Calu3 (cell line): Measurements from ENCODE around the gene CLDND2. TPM values are rescaled to one million over a fixed set of nuclear protein-coding genes. Genes with fewer than 3 reads are reported as not detected.
"Not testable (repeated sequence)": the region's sequence is repeated elsewhere in the genome, so short reads cannot be mapped to it uniquely, and the experiment has no call there.

Experiments
- Bru-seq: library from RNA; stranded (reverse); fragments of 400-500 nt; gene quantifications from one replicate; lab custom pipeline; 2021; lab: Mats Ljungman, UMichigan
- BruChase-seq, 2 experiments: library from RNA; stranded (reverse); fragments of 400-500 nt; gene quantifications; one replicate each; lab custom pipeline; 2021; lab: Mats Ljungman, UMichigan
- BruUV-seq: library from RNA; stranded (reverse); fragments of 400-500 nt; replicated peaks from 2 replicates; lab custom pipeline; 2021; lab: Mats Ljungman, UMichigan
- CTCF ChIA-PET: fragments of 300-600 bp; sonication (Branson Sonifier 250); formaldehyde crosslinking; loops from one replicate; lab custom pipeline; 2022; ENCODE audit warnings: antibody characterized with exemption; lab: Charles Lee
- DNase-seq: peaks from one replicate; pipeline ENCODE4 v3.0.0; 2022
- H3K27ac Mint-ChIP-seq: one replicate; pipeline ENCODE4 v1.8.0; 2022; ENCODE audit warnings: mixed read lengths; ENCODE audit not compliant: unreplicated experiment
- H3K27me3 Mint-ChIP-seq: one replicate; pipeline ENCODE4 v1.8.0; 2022; ENCODE audit warnings: mixed read lengths; ENCODE audit not compliant: unreplicated experiment
- H3K36me3 Mint-ChIP-seq: one replicate; pipeline ENCODE4 v1.8.0; 2022; ENCODE audit warnings: mild to moderate bottlenecking, moderate library complexity, mixed read lengths; ENCODE audit not compliant: insufficient read depth, unreplicated experiment
- H3K4me1 Mint-ChIP-seq: one replicate; pipeline ENCODE4 v1.8.0; 2022; ENCODE audit warnings: mild to moderate bottlenecking, low read depth, mixed read lengths; ENCODE audit not compliant: unreplicated experiment
- H3K4me3 Mint-ChIP-seq: one replicate; pipeline ENCODE4 v1.8.0; 2022; ENCODE audit warnings: mild to moderate bottlenecking, low read depth, moderate library complexity, mixed read lengths; ENCODE audit not compliant: unreplicated experiment
- H3K9me3 Mint-ChIP-seq: one replicate; pipeline ENCODE4 v1.8.0; 2022; ENCODE audit warnings: low read depth, mixed read lengths; ENCODE audit not compliant: unreplicated experiment
- CTCF ChIP-seq: fragments of 200-600 bp; IDR thresholded peaks from one replicate; pipeline ENCODE4 v1.8.0; 2022; ENCODE audit warnings: antibody characterized with exemption; ENCODE audit not compliant: unreplicated experiment
- intact Hi-C: fragments of 100-400 bp; cut with micrococcal nuclease; formaldehyde crosslinking; loops from one replicate; pipeline ENCODE4 v1.10.0; 2022; ENCODE audit not compliant: unreplicated experiment
- long read RNA-seq: library from polyadenylated mRNA; stranded (forward); transcript quantifications from one replicate; pipeline ENCODE4 v2.0.0, GENCODE V29; 2022
- total RNA-seq: library from RNA; stranded (reverse); gene quantifications from 2 replicates; pipeline ENCODE4 v1.2.3, GENCODE V29; 2022

The CLDND2 gene
- total RNA-seq (1.1 and 1.2 TPM in 2 replicates), Bru-seq, nascent RNA (percentile 22 among the genes with signal in this experiment), BruChase-seq, experiment 1, labeled RNA remaining after a 6-hour chase (percentile 40 among the genes with signal in this experiment), BruChase-seq, experiment 2, labeled RNA remaining after a 2-hour chase (percentile 13 among the genes with signal in this experiment)
- long read RNA-seq, partial matches to known transcripts, result 0 of 2 reads
- long read RNA-seq, other reads (novel, unspliced or antisense), result 2 of 2 reads

GRCh38 chr19:51368366-51369282 lies at the start of gene CLDND2:
CLDND2 (minus strand) TSS chr19:51369003; CDS start chr19:51368577, 426 bp downstream.
- CTCF ChIA-PET, result interaction anchor here (1.3 to 1.7 kb wide), 2 partner anchors 29 to 320 kb away, joined by 6 to 17 read pairs; no protein-coding TSS in a partner anchor
- intact Hi-C loops, result no loop called here
- Mint-ChIP-seq H3K27me3 (peaks cover 40% of the 10 kb centered on the region), H3K9me3 (no peaks in the 10 kb centered on the region), H3K36me3 (peaks cover 49% of the 10 kb centered on the region), H3K4me3 (peak within 1 kb of the TSS; percentile 80), H3K4me1 (peaks cover 12% of the 10 kb centered on the region), H3K27ac (peak within 1 kb of the TSS; percentile 93)
- no peak for TF ChIP-seq CTCF
- BruUV-seq, result no TSS peak
- no peak for DNase-seq

- CTCF ChIA-PET, result no interaction called here
- H3K9me3 Mint-ChIP-seq, result no peaks in the 10 kb centered on the region
- BruUV-seq, result no TSS peak
- H3K4me3 Mint-ChIP-seq, result no peak overlapping the region
- intact Hi-C loops, result no loop called here
- no peaks in the 10 kb centered on the region for H3K4me1 Mint-ChIP-seq
- TF ChIP-seq CTCF, result no peak
- H3K27me3 Mint-ChIP-seq, result peaks cover 99% of the 10 kb centered on the region
- no peaks in the 10 kb centered on the region for H3K36me3 Mint-ChIP-seq
- DNase-seq, result no peak
- H3K27ac Mint-ChIP-seq, result no peak overlapping the region
Observed at GRCh38 chr19:51417810-51418157, 49.0 kb upstream of the CLDND2 start.

GRCh38 chr19:51417107-51417809 lies 48.5 kb upstream of the CLDND2 start, which contains the start of gene SIGLEC10:
SIGLEC10 (minus strand) TSS chr19:51417642; CDS start chr19:51417581, 61 bp downstream.
- no peak for DNase-seq
- Mint-ChIP-seq H3K27ac (no peak within 1 kb of the TSS), H3K27me3 (peaks cover 96% of the 10 kb centered on the region), H3K4me1 (no peaks in the 10 kb centered on the region), H3K9me3 (no peaks in the 10 kb centered on the region), H3K36me3 (no peaks in the 10 kb centered on the region), H3K4me3 (no peak within 1 kb of the TSS)
- CTCF ChIA-PET, result no interaction called here
- intact Hi-C loops, result no loop called here
- no peak for TF ChIP-seq CTCF
- no TSS peak for BruUV-seq

- BruUV-seq, H3K36me3 Mint-ChIP-seq, DNase-seq, H3K4me1 Mint-ChIP-seq, CTCF ChIA-PET, H3K4me3 Mint-ChIP-seq, intact Hi-C loops, H3K9me3 Mint-ChIP-seq, H3K27ac Mint-ChIP-seq: not testable (repeated sequence)
- peaks cover 93% of the 10 kb centered on the region for H3K27me3 Mint-ChIP-seq
Observed at GRCh38 chr19:51416422-51416821, 47.6 kb upstream of the CLDND2 start.
